ENCODE results near the gene MEFV.

DNA sequence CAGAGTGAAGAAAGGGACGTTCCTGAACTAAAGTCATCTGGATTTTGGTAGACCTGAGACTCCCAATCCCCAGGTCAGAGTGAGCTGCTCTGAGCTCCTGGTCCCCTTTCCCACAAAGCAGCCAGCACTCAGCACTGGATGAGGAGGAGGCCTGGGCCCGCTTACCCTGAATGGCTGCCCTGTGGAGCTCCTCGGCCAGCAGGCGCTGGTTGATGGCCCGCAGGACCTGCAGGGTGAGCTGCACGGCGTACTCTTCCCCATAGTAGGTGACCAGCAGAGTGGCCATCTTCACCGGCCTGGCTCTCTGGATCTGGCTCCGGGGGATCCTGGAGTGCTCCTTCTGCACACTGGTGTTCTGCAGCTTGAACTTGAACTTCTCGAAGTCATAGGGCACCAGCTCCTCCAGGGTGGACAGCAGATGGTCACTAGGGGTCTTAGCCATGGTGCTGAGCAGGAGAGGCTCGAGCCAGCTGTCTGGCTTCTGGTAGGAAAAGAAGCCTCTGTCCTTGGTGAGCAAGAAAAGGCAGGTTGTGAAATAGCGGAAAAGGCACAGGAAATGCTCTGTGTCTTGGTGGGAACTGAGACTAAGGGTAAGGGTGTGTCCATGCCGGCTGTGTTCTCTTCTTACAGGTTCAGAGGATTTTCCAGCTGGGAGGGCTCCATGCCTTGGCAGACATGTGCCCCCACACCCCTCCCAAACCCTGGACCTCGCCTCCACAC, at the start of gene MEFV:
- TF ChIP-seq ZNF274 (IDR thresholded peaks at IDR 0.05; ENCODE audit: low read depth, low read length) (no peak), YY1 (IDR thresholded peaks at IDR 0.05; ENCODE audit: insufficient read depth, insufficient read length) (no peak)
